CD4-positive, alpha-beta T cell (primary cell): ENCODE measurements around the gene CSNK2A1. TPM values are rescaled to one million over a fixed set of nuclear protein-coding genes. Genes with fewer than 3 reads are reported as not detected.

Source experiments
- ATAC-seq: fragments of 200-7000 bp; cut with Tn5 transposase; one replicate; pipeline ENCODE4 v1.10.0; 2022; ENCODE audit warnings: mild to moderate bottlenecking; ENCODE audit not compliant: poor library complexity
- CTCF ChIA-PET: fragments of 350-600 bp; sonication (Branson Sonifier 250); formaldehyde crosslinking; loops from one replicate; lab custom pipeline; 2021; ENCODE audit warnings: antibody characterized with exemption, inconsistent platforms; lab: Charles Lee
- POLR2A ChIA-PET: fragments of 350-600 bp; sonication (Branson Sonifier 250); formaldehyde crosslinking; loops from one replicate; lab custom pipeline; 2021; ENCODE audit warnings: antibody characterized with exemption, inconsistent platforms; lab: Charles Lee
- DNase-seq, 14 experiments: peaks; one replicate each; pipeline ENCODE4 v3.0.0-alpha.2; 2013 to 2020; ENCODE audit warnings: mixed read lengths in 2 of 14
- H3K27ac ChIP-seq, 2 donors: one replicate each; pipeline versions ENCODE4 v1.5.1 to v1.7.0; 2013; ENCODE audit warnings: low read length in 2 of 2, low read depth in 1 of 2, mild to moderate bottlenecking in 1 of 2
- H3K27me3 ChIP-seq, 2 experiments: 1 replicate in 1 of 2; 2 replicates in 1 of 2; pipeline versions ENCODE4 v1.6.1 to v1.7.0; 2013; ENCODE audit warnings: low read length in 2 of 2, control low read depth in 1 of 2, mild to moderate bottlenecking in 1 of 2, moderate library complexity in 1 of 2; ENCODE audit not compliant: insufficient read depth in 2 of 2, control insufficient read depth in 1 of 2
- H3K36me3 ChIP-seq: one replicate; pipeline ENCODE4 v1.6.1; 2013; ENCODE audit warnings: low read length, control low read depth; ENCODE audit not compliant: insufficient read depth
- H3K4me1 ChIP-seq: one replicate; pipeline ENCODE4 v1.6.1; 2013; ENCODE audit warnings: low read length, control low read depth; ENCODE audit not compliant: insufficient read depth
- H3K4me3 ChIP-seq: one replicate; pipeline ENCODE4 v1.5.1; 2013; ENCODE audit warnings: mild to moderate bottlenecking, low read length, moderate library complexity
- H3K9me3 ChIP-seq, 2 experiments: 1 replicate in 1 of 2; 2 replicates in 1 of 2; pipeline versions ENCODE4 v1.6.1 to v1.7.0; 2013; ENCODE audit warnings: low read length in 2 of 2, mild to moderate bottlenecking in 2 of 2, control low read depth in 1 of 2, moderate library complexity in 1 of 2; ENCODE audit not compliant: control insufficient read depth in 1 of 2, insufficient read depth in 1 of 2
- H3K27ac Mint-ChIP-seq: one replicate; pipeline ENCODE4 v1.8.0; 2020; ENCODE audit warnings: mixed read lengths
- H3K27me3 Mint-ChIP-seq: one replicate; pipeline ENCODE4 v1.8.0; 2021; ENCODE audit warnings: mixed read lengths
- H3K36me3 Mint-ChIP-seq: one replicate; pipeline ENCODE4 v1.8.0; 2021; ENCODE audit warnings: low read depth, mixed read lengths
- H3K4me1 Mint-ChIP-seq: one replicate; pipeline ENCODE4 v1.8.0; 2021; ENCODE audit warnings: low read depth, mixed read lengths
- H3K4me3 Mint-ChIP-seq: one replicate; pipeline ENCODE4 v1.8.0; 2020; ENCODE audit warnings: mild to moderate bottlenecking, mixed read lengths
- H3K9me3 Mint-ChIP-seq: one replicate; pipeline ENCODE4 v1.8.0; 2020; ENCODE audit warnings: mixed read lengths
- CTCF ChIP-seq: fragments of 200-600 bp; IDR thresholded peaks from one replicate; pipeline ENCODE4 v1.8.0; 2022; ENCODE audit warnings: antibody characterized with exemption, mild to moderate bottlenecking
- intact Hi-C, 2 experiments: fragments of 100-400 bp; cut with DNase I in 1 of 2; cut with micrococcal nuclease in 1 of 2; formaldehyde crosslinking; loops; one replicate each; pipeline versions ENCODE4 v1.15.1 to v1.9.0; 2023 to 2025; cut with DNase I, micrococcal nuclease
- total RNA-seq, 174 experiments: library from RNA in 2 of 174; stranded (reverse) in 2 of 174; gene quantifications; one replicate each; pipeline ENCODE4 v1.2.3 and lab custom pipeline; 2021 to 2026

The CSNK2A1 gene
- total RNA-seq, 2 experiments from 2014 or later, result 55.5 to 56.9 TPM

GRCh38 chr20:437787-438486, 105.7 kb downstream of the CSNK2A1 start:
- Histone ChIP-seq H3K9me3 (no peaks in the 10 kb centered on the region), H3K4me3 (peak overlapping the region; percentile 37), H3K36me3 (peaks cover 45% of the 10 kb centered on the region), H3K4me1 (peaks cover 60% of the 10 kb centered on the region), H3K27ac (no peak overlapping the region), H3K27me3 (no peaks in the 10 kb centered on the region)
- intact Hi-C loops, result loop anchor here (1.0 to 5.0 kb wide), 2 partner anchors 24 to 39 kb away; partner anchors contain the start of gene TBC1D20 (in 1 of the 2)
- peak overlapping the region; percentile 71 for H3K4me3 Mint-ChIP-seq
- H3K36me3 Mint-ChIP-seq, result peaks cover 77% of the 10 kb centered on the region
- H3K4me1 Mint-ChIP-seq, result peaks cover 64% of the 10 kb centered on the region
- no peaks in the 10 kb centered on the region for H3K27me3 Mint-ChIP-seq
- H3K9me3 Mint-ChIP-seq, result no peaks in the 10 kb centered on the region
- no peak for ATAC-seq
- POLR2A ChIA-PET, result interaction anchor here (0.9 to 3.2 kb wide), 13 partner anchors 10 to 105 kb away, joined by 3 to 31 read pairs (median 5); partner anchors contain the start of genes CSNK2A1, TBC1D20 and TRIB3
- peak in 2 of 14 experiments; percentile 15 to 30 for DNase-seq
- peak overlapping the region; percentile 49 for H3K27ac Mint-ChIP-seq
- TF ChIP-seq CTCF, result no peak
- CTCF ChIA-PET, result interaction anchor here (2.3 kb wide), 1 partner anchor 24 kb away, joined by 8 read pairs; the partner anchor contains the start of gene TBC1D20

GRCh38 chr20:436476-436875, 107.1 kb downstream of the CSNK2A1 start:
- intact Hi-C loops, result loop anchor here in 1 of 2 experiments (5.0 kb wide), 1 partner anchor 41 kb away; no protein-coding TSS in a partner anchor
- H3K4me3 ChIP-seq, result no peak overlapping the region
- H3K9me3 Mint-ChIP-seq, result no peaks in the 10 kb centered on the region
- no peak overlapping the region for H3K27ac ChIP-seq
- no peak for DNase-seq
- H3K27me3 ChIP-seq, result no peaks in the 10 kb centered on the region
- no peaks in the 10 kb centered on the region for H3K27me3 Mint-ChIP-seq
- ChIA-PET POLR2A (interaction anchor here (0.6 kb wide), 1 partner anchor 27 kb away, joined by 4 read pairs; no protein-coding TSS in a partner anchor), CTCF (interaction anchor here (1.1 kb wide), 1 partner anchor 8 kb away, joined by 3 read pairs; no protein-coding TSS in a partner anchor)
- H3K4me3 Mint-ChIP-seq, result no peak overlapping the region
- peaks cover 66% of the 10 kb centered on the region for H3K4me1 Mint-ChIP-seq
- ATAC-seq, result no peak
- H3K27ac Mint-ChIP-seq, result no peak overlapping the region
- no peaks in the 10 kb centered on the region for H3K9me3 ChIP-seq
- peaks cover 65% of the 10 kb centered on the region for H3K36me3 Mint-ChIP-seq
- H3K4me1 ChIP-seq, result peaks cover 63% of the 10 kb centered on the region
- peaks cover 47% of the 10 kb centered on the region for H3K36me3 ChIP-seq
- TF ChIP-seq CTCF, result no peak

- Mint-ChIP-seq H3K9me3 (no peaks in the 10 kb centered on the region), H3K36me3 (peaks cover 65% of the 10 kb centered on the region), H3K4me3 (no peak overlapping the region), H3K27ac (no peak overlapping the region), H3K4me1 (peaks cover 66% of the 10 kb centered on the region), H3K27me3 (no peaks in the 10 kb centered on the region)
- H3K9me3 ChIP-seq, result no peaks in the 10 kb centered on the region
- H3K27ac ChIP-seq, result no peak overlapping the region
- ATAC-seq (no peak), DNase-seq (no peak)
- no peak for TF ChIP-seq CTCF
- no peaks in the 10 kb centered on the region for H3K27me3 ChIP-seq
- peaks cover 63% of the 10 kb centered on the region for H3K4me1 ChIP-seq
- H3K4me3 ChIP-seq, result no peak overlapping the region
- ChIA-PET CTCF (interaction anchor here (1.1 kb wide), 1 partner anchor 9 kb away, joined by 3 read pairs; no protein-coding TSS in a partner anchor), POLR2A (no interaction called here)
- intact Hi-C loops, result loop anchor here in 1 of 2 experiments (5.0 kb wide), 1 partner anchor 42 kb away; no protein-coding TSS in a partner anchor
- peaks cover 46% of the 10 kb centered on the region for H3K36me3 ChIP-seq
Observed at GRCh38 chr20:435558-435957, 108.0 kb downstream of the CSNK2A1 start.
